ENCODE results near the gene SMAD3. TPM values are rescaled to one million over a fixed set of nuclear protein-coding genes. Genes with fewer than 3 reads are reported as not detected.

SMAD3 gene
- total RNA-seq, 2 experiments from 2014 or later: 26.8 to 27.1 TPM

DNA sequence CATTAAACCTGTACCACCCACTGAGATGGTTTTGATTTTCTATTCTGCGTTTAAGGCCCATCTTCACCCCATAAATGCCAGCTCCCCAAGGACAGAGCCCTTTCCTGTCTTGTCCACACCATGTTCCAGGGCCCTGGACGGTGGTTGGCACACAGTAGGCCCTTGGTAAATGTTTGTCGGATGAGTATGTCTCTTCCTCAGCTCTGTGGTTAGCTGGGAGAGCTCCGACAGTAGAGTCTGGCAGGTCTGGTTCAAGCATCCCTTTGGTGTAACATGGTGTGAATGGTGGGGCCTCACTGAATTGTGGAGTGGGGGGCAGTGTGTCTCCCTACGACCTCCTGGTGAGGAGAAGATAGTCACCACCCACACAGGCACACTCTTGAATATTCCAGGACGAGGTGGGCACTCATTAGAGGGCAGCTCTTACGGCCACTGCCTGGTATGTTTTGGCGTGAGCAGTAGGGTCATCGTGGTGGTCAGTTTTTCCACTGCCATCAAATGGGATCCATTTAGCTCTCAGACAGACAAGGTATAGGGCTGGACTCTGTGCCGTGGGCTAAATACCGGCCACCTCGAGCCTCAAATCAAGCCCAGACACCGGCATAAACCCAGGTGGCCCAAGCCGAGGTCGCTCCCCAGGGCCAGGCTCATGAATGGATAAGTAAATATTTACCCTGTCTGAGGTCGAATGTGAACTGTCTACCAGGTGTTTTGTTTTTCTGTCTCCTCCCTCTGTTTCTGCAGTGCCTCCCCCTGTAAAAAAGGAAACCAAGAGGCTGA is 61.3 kb downstream of the SMAD3 start:
- no peak overlapping the region for H3K4me3 Mint-ChIP-seq
- H3K27me3 Mint-ChIP-seq (ENCODE audit: low read depth): no peaks in the 10 kb centered on the region
- no peaks in the 10 kb centered on the region for H3K9me3 Mint-ChIP-seq (ENCODE audit: insufficient read depth)
- ChIA-PET CTCF (no interaction called here), POLR2A (interaction anchor here (1.5 kb wide), 1 partner anchor 8 kb away, joined by 4 read pairs; no protein-coding TSS in a partner anchor)
- H3K4me1 Mint-ChIP-seq (ENCODE audit: low read depth): peaks cover 67% of the 10 kb centered on the region
- DNase-seq (no peak), ATAC-seq (no peak)
- peaks cover 21% of the 10 kb centered on the region for H3K36me3 Mint-ChIP-seq (ENCODE audit: low read depth)
- no peak overlapping the region for H3K27ac Mint-ChIP-seq

DNA sequence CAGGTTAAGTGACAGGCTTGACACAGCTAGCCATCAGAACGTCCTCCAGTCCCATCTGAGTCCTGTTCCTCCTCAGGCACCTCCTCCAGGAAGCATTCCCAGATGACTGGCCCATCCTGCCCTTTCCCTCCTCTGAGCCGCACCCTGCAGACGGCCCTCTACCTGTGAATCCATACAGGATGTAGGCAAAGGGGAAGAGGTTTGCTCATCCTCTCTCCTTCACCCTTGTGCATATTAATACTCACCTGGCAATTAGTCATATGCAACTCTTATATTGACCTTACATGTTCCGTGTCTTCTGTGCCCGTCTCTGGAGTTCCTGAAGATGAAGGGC is 61.9 kb downstream of the SMAD3 start:
- H3K4me3 Mint-ChIP-seq: no peak overlapping the region
- H3K4me1 Mint-ChIP-seq (ENCODE audit: low read depth): peaks cover 67% of the 10 kb centered on the region
- no peaks in the 10 kb centered on the region for H3K9me3 Mint-ChIP-seq (ENCODE audit: insufficient read depth)
- ChIA-PET CTCF (interaction anchor here (1.4 kb wide), 1 partner anchor 10 kb away, joined by 4 read pairs; no protein-coding TSS in a partner anchor), POLR2A (no interaction called here)
- H3K27ac Mint-ChIP-seq: no peak overlapping the region
- ATAC-seq (no peak), DNase-seq (no peak)
- H3K36me3 Mint-ChIP-seq (ENCODE audit: low read depth): peaks cover 21% of the 10 kb centered on the region
- no peaks in the 10 kb centered on the region for H3K27me3 Mint-ChIP-seq (ENCODE audit: low read depth)

DNA sequence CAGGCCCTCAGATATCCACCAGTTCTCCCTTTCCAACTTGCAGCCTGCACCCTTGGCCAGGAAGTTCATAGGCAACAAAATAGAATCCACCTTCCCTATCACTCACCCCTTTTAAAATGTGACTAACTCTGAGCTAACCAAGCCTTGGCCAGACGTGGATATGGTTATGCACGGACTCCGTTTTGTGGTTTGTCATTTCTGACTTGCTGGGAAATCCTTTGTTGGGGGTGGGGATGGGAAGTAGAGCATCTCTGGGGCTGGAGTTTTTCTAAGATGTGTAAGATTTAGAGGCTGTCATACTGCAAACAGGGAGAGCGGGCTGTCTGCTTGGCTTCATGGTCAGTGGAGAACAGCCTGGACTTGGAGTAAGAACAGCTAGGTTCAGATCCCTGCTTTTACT is 62.6 kb downstream of the SMAD3 start:
- Mint-ChIP-seq H3K4me1 (ENCODE audit: low read depth) (peaks cover 69% of the 10 kb centered on the region), H3K36me3 (ENCODE audit: low read depth) (peaks cover 24% of the 10 kb centered on the region), H3K27me3 (ENCODE audit: low read depth) (no peaks in the 10 kb centered on the region), H3K27ac (no peak overlapping the region), H3K4me3 (no peak overlapping the region), H3K9me3 (ENCODE audit: insufficient read depth) (no peaks in the 10 kb centered on the region)
- CTCF ChIA-PET: interaction anchor here (1.4 kb wide), 1 partner anchor 11 kb away, joined by 4 read pairs; no protein-coding TSS in a partner anchor
- no peak for ATAC-seq
- no peak for DNase-seq
- POLR2A ChIA-PET: interaction anchor here (0.7 to 1.3 kb wide), 3 partner anchors 12 to 81 kb away, joined by 3 to 5 read pairs (median 3); no protein-coding TSS in a partner anchor

DNA sequence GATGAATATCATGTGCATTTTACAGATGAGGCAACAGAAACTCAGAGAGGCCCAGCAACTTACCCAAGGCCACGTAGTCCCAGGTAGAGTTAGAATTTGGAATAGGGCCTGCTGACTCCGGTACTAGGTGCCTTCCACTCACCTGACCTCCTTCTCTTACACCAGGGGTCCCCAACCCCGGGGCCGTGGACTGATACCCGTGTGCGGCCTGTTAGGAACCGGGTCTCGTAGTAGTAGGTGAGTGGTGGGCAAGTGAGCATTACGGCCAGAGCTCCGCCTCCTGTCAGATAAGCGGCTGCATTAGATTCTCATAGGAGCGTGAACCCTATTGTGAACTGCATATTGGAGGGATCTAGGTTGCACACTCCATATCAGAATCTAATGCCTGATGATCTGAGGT is 64.8 kb downstream of the SMAD3 start:
- H3K27me3 Mint-ChIP-seq (ENCODE audit: low read depth): no peaks in the 10 kb centered on the region
- DNase-seq (no peak), ATAC-seq (no peak)
- peaks cover 24% of the 10 kb centered on the region for H3K36me3 Mint-ChIP-seq (ENCODE audit: low read depth)
- H3K4me3 Mint-ChIP-seq: no peak overlapping the region
- H3K4me1 Mint-ChIP-seq (ENCODE audit: low read depth): peaks cover 76% of the 10 kb centered on the region
- ChIA-PET CTCF (interaction anchor here (0.6 to 1.6 kb wide), 3 partner anchors 10 to 183 kb away, joined by 3 to 4 read pairs (median 3); no protein-coding TSS in a partner anchor), POLR2A (no interaction called here)
- no peaks in the 10 kb centered on the region for H3K9me3 Mint-ChIP-seq (ENCODE audit: insufficient read depth)
- no peak overlapping the region for H3K27ac Mint-ChIP-seq

DNA sequence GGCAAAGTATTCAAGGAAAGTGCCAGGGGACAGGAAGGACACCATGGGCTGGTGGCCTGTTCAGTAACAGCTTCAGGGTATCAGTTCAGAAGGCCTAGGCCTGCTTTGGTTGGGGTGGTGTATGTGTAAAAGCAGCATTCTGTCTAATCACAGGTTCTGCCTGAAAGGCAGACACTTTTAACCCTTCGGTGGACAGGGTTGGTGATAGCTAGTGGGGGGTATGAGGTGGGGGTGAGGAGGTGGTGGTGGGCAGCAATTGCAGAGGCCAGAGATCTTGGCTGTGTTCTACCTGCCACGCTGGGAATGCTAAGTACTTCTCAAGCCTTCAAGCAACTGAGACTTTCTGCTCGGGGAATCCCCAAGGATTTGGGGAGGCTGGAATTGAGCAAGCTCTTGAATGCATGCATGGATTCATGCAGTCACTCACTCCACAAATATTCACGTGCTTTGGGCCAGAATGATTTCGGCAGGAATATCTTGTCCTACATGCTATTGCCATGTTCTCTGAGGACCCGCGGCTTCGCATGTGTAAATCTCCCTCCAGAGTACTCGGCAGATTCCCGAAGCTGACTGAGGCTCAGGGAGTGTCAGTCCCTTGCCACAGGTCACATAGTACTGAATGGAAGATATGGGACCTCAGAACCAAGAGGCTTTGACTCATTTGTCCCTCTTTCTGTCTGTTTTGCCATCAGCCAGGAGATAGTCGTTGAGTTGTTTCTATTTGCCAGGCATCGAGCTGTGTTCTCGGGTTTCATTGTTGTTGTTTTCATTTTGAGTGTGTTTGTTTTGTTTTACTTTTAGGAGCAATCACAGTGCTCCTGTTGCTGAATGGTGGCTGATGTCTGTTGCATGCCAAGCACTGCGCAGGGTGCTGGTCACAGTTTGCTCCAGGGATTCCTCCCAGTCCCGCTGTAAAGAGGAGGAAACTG is 65.5 kb downstream of the SMAD3 start:
- no peaks in the 10 kb centered on the region for H3K9me3 Mint-ChIP-seq (ENCODE audit: insufficient read depth)
- H3K4me1 Mint-ChIP-seq (ENCODE audit: low read depth): peaks cover 80% of the 10 kb centered on the region
- DNase-seq (no peak), ATAC-seq (no peak)
- H3K36me3 Mint-ChIP-seq (ENCODE audit: low read depth): peaks cover 20% of the 10 kb centered on the region
- ChIA-PET POLR2A (interaction anchor here (1.4 kb wide), 1 partner anchor 10 kb away, joined by 7 read pairs; no protein-coding TSS in a partner anchor), CTCF (interaction anchor here (1.3 to 1.6 kb wide), 2 partner anchors 9 to 13 kb away, joined by 3 to 4 read pairs; no protein-coding TSS in a partner anchor)
- H3K27me3 Mint-ChIP-seq (ENCODE audit: low read depth): no peaks in the 10 kb centered on the region
- peak overlapping the region; percentile 26 for H3K27ac Mint-ChIP-seq
- no peak overlapping the region for H3K4me3 Mint-ChIP-seq

DNA sequence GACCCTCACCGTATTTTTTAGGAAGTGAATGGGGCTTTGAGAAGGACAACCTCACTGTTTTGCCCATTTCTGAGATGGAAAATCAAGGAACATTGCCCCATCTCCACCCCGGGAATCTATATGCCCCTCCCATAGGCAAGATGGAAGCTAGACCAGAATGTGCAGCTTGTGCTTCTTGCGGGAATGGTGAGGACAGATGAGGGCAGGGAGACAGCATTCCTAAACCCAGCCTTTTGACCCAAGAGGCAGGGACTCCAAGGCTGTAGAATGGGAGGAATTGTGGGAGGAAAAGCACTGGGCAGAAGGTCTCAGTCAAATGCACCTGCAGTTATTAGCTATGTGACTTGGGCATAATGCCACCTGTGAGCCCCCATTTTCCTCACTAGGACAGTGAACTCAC is 66.9 kb downstream of the SMAD3 start:
- Mint-ChIP-seq H3K27me3 (ENCODE audit: low read depth) (no peaks in the 10 kb centered on the region), H3K4me3 (no peak overlapping the region), H3K36me3 (ENCODE audit: low read depth) (peaks cover 16% of the 10 kb centered on the region), H3K4me1 (ENCODE audit: low read depth) (peaks cover 84% of the 10 kb centered on the region), H3K27ac (no peak overlapping the region), H3K9me3 (ENCODE audit: insufficient read depth) (no peaks in the 10 kb centered on the region)
- ChIA-PET CTCF (interaction anchor here (1.2 to 2.3 kb wide), 2 partner anchors 9 to 11 kb away, joined by 3 to 9 read pairs; no protein-coding TSS in a partner anchor), POLR2A (interaction anchor here (1.2 to 1.4 kb wide), 2 partner anchors 11 to 16 kb away, joined by 3 to 7 read pairs; no protein-coding TSS in a partner anchor)
- DNase-seq (no peak), ATAC-seq (no peak)

DNA sequence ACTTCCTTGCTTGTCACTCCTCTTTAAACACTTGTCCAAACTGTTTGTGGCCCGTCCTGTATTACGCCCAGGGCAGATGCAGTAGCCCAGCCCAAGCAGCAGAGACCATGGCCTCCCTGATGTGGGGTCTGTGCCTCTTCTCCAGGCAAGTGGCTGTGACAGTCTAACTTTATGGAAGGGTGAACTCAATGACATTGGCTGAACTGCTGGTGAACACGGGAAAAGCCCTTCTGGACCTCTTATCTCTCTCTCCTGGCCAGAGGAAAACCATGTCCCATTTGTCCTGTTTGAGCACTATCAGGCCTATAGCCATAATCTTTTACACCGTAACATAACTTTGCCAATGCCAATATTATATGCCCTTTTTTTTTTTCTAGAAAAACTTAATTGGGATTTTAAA is 67.6 kb downstream of the SMAD3 start:
- POLR2A ChIA-PET: interaction anchor here (0.6 to 2.3 kb wide), 3 partner anchors 12 to 31 kb away, joined by 3 to 23 read pairs (median 3); no protein-coding TSS in a partner anchor
- CTCF ChIA-PET: interaction anchor here (1.2 to 2.3 kb wide), 2 partner anchors 9 to 12 kb away, joined by 3 to 9 read pairs; no protein-coding TSS in a partner anchor
- ATAC-seq (no peak), DNase-seq (no peak)
- Mint-ChIP-seq H3K4me3 (no peak overlapping the region), H3K36me3 (ENCODE audit: low read depth) (peaks cover 13% of the 10 kb centered on the region), H3K27ac (peak overlapping the region; percentile 24), H3K4me1 (ENCODE audit: low read depth) (peaks cover 85% of the 10 kb centered on the region), H3K27me3 (ENCODE audit: low read depth) (no peaks in the 10 kb centered on the region), H3K9me3 (ENCODE audit: insufficient read depth) (no peaks in the 10 kb centered on the region)

DNA sequence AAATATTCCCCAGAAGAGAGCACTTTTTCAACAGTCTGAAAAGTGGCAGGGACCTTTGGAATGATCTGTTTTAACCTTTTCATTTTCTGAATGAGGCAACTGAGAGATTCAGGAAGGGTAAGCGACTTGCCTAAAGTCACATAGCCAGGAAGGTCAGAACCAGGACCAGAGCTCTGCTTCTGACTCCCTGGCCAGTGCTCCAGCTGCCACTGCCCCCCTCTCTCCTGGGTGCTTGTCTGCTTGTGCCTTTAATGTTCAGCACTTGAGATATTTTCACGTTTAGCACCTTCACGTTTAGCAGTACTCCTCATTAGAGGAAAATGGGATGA is 68.3 kb downstream of the SMAD3 start:
- DNase-seq (no peak), ATAC-seq (no peak)
- H3K27me3 Mint-ChIP-seq (ENCODE audit: low read depth): no peaks in the 10 kb centered on the region
- ChIA-PET CTCF (interaction anchor here (1.2 to 2.8 kb wide), 6 partner anchors 9 to 187 kb away, joined by 3 to 9 read pairs (median 6); no protein-coding TSS in a partner anchor), POLR2A (interaction anchor here (0.8 to 2.4 kb wide), 12 partner anchors 8 to 68 kb away, joined by 3 to 28 read pairs (median 8); partner anchors contain the start of gene SMAD3)
- H3K4me3 Mint-ChIP-seq: peak overlapping the region; percentile 78
- H3K4me1 Mint-ChIP-seq (ENCODE audit: low read depth): peaks cover 87% of the 10 kb centered on the region
- H3K27ac Mint-ChIP-seq: peak overlapping the region; percentile 97
- H3K36me3 Mint-ChIP-seq (ENCODE audit: low read depth): peaks cover 13% of the 10 kb centered on the region
- no peaks in the 10 kb centered on the region for H3K9me3 Mint-ChIP-seq (ENCODE audit: insufficient read depth)

DNA sequence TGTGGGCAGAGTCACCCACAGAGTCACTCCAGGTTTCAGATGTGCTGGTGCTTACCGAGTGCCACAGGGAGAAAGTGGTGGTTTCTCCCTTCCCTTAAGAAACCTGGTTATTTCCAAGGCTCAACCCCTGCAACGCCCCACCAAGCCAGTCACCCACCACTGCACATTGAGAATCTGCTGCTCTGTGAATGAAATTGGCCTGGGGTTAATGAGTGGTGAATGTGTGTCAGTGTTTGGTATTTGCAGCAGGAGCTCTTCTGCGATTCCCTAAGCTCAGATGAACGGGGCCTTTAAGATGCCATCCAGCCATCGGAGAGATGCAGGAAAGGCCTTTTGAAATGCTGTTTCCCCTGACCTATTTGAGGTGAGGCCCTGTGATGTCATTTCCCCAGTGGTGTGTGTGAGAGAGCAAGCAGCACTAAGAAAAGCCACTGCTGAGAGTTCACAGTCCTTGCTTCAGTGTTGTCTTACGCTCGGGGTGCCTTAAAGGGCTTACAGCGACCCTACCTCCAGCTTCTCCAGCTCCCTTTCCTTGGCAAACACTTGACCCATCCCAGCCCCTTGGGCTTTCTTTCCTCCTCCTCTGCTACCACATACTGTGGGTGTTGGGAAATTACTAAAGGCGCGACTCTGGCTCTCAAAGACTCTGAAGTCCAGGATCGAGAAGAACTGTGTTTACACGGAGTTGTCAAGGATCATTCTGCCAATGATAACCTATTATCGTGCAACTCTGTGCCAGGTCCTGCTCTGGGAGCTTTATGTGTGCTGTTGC is 68.9 kb downstream of the SMAD3 start:
- Mint-ChIP-seq H3K4me1 (ENCODE audit: low read depth) (peaks cover 90% of the 10 kb centered on the region), H3K4me3 (peak overlapping the region; percentile 78), H3K9me3 (ENCODE audit: insufficient read depth) (no peaks in the 10 kb centered on the region), H3K27ac (peak overlapping the region; percentile 97), H3K27me3 (ENCODE audit: low read depth) (no peaks in the 10 kb centered on the region), H3K36me3 (ENCODE audit: low read depth) (peaks cover 13% of the 10 kb centered on the region)
- ChIA-PET CTCF (interaction anchor here (1.2 to 2.8 kb wide), 8 partner anchors 9 to 187 kb away, joined by 3 to 9 read pairs (median 6); no protein-coding TSS in a partner anchor), POLR2A (interaction anchor here (0.7 to 2.4 kb wide), 17 partner anchors 8 to 69 kb away, joined by 3 to 28 read pairs (median 6); partner anchors contain the start of gene SMAD3)
- DNase-seq (peak; percentile 86), ATAC-seq (peak; percentile 97)

DNA sequence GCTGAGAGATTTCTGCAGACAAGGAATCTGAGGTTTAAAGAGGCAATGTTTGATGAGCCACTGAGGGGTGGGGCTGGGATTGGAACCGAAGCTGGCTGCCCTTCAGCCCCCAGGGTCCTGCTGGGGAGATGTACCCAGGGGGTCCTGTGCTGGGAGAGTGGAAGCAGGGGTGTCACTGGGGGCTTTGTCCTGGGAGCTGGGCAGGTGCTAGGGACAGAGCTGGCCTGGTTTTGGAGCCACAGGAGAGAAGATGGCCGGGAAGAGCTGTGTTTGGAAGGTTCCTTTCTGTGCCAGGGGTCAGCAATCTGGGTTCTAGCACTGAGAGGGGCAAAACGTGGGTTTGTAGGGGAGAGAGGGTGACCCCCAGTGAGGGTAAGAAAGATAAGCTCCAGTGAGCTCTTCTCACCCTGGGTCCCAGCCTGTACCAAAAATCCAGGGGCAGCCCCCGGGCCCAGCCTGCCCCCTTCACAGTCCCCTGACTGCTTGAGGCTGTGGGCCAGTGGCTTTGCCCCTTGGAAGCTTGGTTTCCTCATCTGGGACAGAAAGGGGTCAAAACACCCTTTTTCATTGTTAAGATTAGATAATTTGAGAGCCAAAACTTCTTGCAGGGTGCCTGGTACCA is 69.6 kb downstream of the SMAD3 start:
- peaks cover 94% of the 10 kb centered on the region for H3K4me1 Mint-ChIP-seq (ENCODE audit: low read depth)
- peak overlapping the region; percentile 97 for H3K27ac Mint-ChIP-seq
- ATAC-seq: peak; percentile 14
- ChIA-PET POLR2A (interaction anchor here (0.6 to 2.4 kb wide), 18 partner anchors 8 to 115 kb away, joined by 3 to 28 read pairs (median 6); partner anchors contain the start of gene SMAD3), CTCF (interaction anchor here (0.8 to 2.8 kb wide), 8 partner anchors 10 to 188 kb away, joined by 3 to 8 read pairs (median 5); no protein-coding TSS in a partner anchor)
- peaks cover 13% of the 10 kb centered on the region for H3K36me3 Mint-ChIP-seq (ENCODE audit: low read depth)
- DNase-seq: no peak
- H3K4me3 Mint-ChIP-seq: peak overlapping the region; percentile 78
- no peaks in the 10 kb centered on the region for H3K27me3 Mint-ChIP-seq (ENCODE audit: low read depth)
- no peaks in the 10 kb centered on the region for H3K9me3 Mint-ChIP-seq (ENCODE audit: insufficient read depth)

All from activated CD8-positive, alpha-beta T cell treated with anti-CD3 and anti-CD28 coated beads, Interleukin-2, amount 10 ng/mL, durations not matched to agents 7 days and 5 days (primary cell).